ENCODE results near the gene TRAP1. TPM values are rescaled to one million over a fixed set of nuclear protein-coding genes. Genes with fewer than 3 reads are reported as not detected.
A peak's percentile ranks its signal among the peaks of the same experiment; 100 is the strongest.

Gene TRAP1
- total RNA-seq, 1 donor from 2014 or later: 212 TPM

DNA sequence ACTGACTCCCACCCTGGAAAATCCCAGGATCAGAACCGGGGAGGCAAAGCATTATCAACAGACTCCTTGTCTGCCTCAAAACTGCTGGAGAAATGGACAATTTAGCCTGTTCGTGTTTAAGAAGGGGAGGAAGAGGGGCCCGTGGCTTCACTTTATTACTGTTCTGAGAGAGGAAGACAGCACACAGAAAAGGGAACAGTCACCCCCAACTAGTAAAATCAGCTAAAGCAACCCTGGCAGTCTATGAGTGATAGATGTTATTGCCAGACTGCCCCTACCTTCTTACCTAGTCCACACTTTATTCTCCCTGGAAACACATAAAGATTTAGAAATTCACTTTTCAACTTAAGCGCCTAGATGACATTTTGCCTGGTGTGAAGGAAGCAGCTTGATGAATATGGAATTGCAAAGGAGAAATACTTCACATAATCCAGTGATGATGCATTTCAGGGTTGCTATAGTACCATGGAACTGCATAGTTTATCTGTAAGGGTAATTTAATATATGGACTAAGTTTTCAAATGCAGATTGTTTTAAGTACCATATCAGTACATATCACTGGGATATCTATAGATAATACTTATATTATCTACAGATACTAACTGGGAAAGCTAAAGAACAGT, 36.9 kb upstream of the TRAP1 start:
- TF ChIP-seq, protein P1, sequence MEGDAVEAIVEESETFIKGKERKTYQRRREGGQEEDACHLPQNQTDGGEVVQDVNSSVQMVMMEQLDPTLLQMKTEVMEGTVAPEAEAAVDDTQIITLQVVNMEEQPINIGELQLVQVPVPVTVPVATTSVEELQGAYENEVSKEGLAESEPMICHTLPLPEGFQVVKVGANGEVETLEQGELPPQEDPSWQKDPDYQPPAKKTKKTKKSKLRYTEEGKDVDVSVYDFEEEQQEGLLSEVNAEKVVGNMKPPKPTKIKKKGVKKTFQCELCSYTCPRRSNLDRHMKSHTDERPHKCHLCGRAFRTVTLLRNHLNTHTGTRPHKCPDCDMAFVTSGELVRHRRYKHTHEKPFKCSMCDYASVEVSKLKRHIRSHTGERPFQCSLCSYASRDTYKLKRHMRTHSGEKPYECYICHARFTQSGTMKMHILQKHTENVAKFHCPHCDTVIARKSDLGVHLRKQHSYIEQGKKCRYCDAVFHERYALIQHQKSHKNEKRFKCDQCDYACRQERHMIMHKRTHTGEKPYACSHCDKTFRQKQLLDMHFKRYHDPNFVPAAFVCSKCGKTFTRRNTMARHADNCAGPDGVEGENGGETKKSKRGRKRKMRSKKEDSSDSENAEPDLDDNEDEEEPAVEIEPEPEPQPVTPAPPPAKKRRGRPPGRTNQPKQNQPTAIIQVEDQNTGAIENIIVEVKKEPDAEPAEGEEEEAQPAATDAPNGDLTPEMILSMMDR (IDR thresholded peaks at IDR 0.05; ENCODE audit: unreplicated experiment): no peak
- H3K9me3 Mint-ChIP-seq (ENCODE audit: low read depth): no peaks in the 10 kb centered on the region
- H3K27me3 Mint-ChIP-seq: no peaks in the 10 kb centered on the region
- H3K27ac Mint-ChIP-seq: peak overlapping the region; percentile 70
- H3K4me1 Mint-ChIP-seq (ENCODE audit: low read depth): peaks cover 9% of the 10 kb centered on the region
- no peak for DNase-seq (ENCODE audit: low spot score, unreplicated experiment)
- peaks cover 42% of the 10 kb centered on the region for H3K36me3 Mint-ChIP-seq (ENCODE audit: insufficient read depth)
- no peak overlapping the region for H3K4me3 Mint-ChIP-seq (ENCODE audit: low read depth)

DNA sequence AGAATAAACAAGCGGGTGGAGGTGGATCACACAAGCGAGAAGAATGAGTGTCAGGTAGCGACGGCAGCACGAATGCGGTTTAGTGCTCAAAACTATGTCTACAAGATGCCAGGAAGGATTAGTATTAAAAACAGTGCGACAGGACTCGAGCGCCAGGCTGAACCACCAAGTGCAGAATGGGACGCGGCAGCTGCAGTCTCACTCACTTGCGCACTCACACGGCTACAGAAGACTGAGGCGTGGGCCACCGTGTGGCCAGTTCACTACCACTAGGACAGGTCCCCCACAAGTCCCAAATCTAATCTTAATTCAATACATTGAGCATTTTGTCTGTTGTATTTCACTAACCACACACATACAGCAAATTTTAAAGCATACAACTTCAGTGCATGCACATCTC, 35.7 kb upstream of the TRAP1 start:
- H3K27ac Mint-ChIP-seq: peak overlapping the region; percentile 77
- DNase-seq (ENCODE audit: low spot score, unreplicated experiment): no peak
- H3K36me3 Mint-ChIP-seq (ENCODE audit: insufficient read depth): peaks cover 43% of the 10 kb centered on the region
- TF ChIP-seq, protein P1 (IDR thresholded peaks at IDR 0.05; ENCODE audit: unreplicated experiment): no peak
- no peaks in the 10 kb centered on the region for H3K9me3 Mint-ChIP-seq (ENCODE audit: low read depth)
- no peaks in the 10 kb centered on the region for H3K27me3 Mint-ChIP-seq
- H3K4me3 Mint-ChIP-seq (ENCODE audit: low read depth): no peak overlapping the region
- peaks cover 8% of the 10 kb centered on the region for H3K4me1 Mint-ChIP-seq (ENCODE audit: low read depth)

DNA sequence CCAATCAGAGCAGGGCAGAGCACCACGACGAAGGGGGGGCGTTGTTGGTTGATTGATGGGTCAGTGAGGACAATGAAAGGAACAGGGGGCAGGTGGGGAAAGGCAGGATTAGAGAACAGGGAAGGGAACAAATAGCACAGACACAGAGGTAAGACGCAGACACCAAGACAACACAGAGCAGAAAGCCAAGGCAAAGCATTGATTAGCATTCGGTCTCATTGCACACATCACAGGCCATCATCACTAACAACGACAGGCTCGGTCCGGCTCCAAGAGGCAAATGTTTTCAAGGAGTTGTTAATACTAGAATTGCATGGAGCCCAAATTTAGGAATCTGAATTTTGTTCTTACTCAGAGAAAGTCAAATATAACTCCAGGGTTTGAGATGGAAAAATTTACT, 34.6 kb upstream of the TRAP1 start:
- peaks cover 43% of the 10 kb centered on the region for H3K36me3 Mint-ChIP-seq (ENCODE audit: insufficient read depth)
- peaks cover 8% of the 10 kb centered on the region for H3K4me1 Mint-ChIP-seq (ENCODE audit: low read depth)
- H3K27me3 Mint-ChIP-seq: no peaks in the 10 kb centered on the region
- no peak overlapping the region for H3K4me3 Mint-ChIP-seq (ENCODE audit: low read depth)
- H3K9me3 Mint-ChIP-seq (ENCODE audit: low read depth): no peaks in the 10 kb centered on the region
- TF ChIP-seq, protein P1 (IDR thresholded peaks at IDR 0.05; ENCODE audit: unreplicated experiment): no peak
- no peak for DNase-seq (ENCODE audit: low spot score, unreplicated experiment)
- H3K27ac Mint-ChIP-seq: peak overlapping the region; percentile 77

DNA sequence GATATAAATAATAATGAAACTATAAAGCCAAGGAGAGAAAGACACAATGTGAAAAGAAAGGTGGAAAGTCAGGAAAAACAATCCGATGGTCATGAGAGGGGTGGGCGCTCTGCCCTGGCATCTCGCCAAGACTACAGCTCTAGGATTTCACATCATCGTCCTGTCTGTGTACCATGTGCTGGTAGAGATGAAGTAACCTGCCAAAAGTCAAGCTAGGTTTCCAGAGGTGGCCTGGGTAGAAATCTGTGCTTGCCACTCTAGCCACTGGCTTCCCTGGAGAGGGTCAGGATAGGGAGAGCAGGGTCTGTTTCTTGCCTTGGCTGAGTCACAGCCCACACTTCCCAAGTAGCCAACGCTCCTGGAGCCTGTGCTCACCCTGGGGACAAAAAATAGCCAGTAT, 31.0 kb upstream of the TRAP1 start:
- Mint-ChIP-seq H3K4me1 (ENCODE audit: low read depth) (peaks cover 8% of the 10 kb centered on the region), H3K9me3 (ENCODE audit: low read depth) (no peaks in the 10 kb centered on the region), H3K27ac (peak overlapping the region; percentile 56), H3K27me3 (no peaks in the 10 kb centered on the region), H3K4me3 (ENCODE audit: low read depth) (no peak overlapping the region), H3K36me3 (ENCODE audit: insufficient read depth) (peaks cover 45% of the 10 kb centered on the region)
- TF ChIP-seq, protein P1 (IDR thresholded peaks at IDR 0.05; ENCODE audit: unreplicated experiment): no peak
- DNase-seq (ENCODE audit: low spot score, unreplicated experiment): no peak

DNA sequence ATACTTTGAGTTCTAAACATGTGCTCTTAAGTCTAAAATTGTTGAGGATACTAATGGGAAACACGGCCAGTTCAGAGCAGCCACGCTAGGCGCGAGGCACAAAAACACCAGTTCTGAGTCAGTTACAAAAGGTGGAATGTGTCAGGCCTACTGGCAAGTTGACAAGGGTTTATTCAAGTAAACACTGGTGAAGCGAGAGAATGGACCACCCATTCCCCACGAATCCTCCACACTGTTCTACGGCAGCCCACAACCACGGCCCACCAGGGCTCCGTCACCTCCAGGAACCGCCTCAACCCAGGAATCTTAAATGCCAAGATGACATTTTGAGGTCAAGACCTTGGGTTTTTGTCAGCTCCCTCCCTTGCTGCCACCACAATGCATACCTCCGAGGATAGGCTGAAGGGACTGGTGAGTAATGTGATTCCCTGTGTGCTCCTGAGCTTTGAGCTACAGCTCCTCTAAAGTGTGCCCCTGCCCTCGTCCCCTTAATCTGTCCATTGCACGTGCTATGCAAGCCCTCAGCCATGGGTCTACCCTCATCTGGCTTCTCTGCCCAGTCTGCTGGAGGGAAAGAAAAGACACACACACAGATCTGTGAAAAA, 28.5 kb upstream of the TRAP1 start:
- Mint-ChIP-seq H3K36me3 (ENCODE audit: insufficient read depth) (peaks cover 40% of the 10 kb centered on the region), H3K27me3 (no peaks in the 10 kb centered on the region), H3K4me3 (ENCODE audit: low read depth) (no peak overlapping the region), H3K4me1 (ENCODE audit: low read depth) (peaks cover 2% of the 10 kb centered on the region), H3K9me3 (ENCODE audit: low read depth) (no peaks in the 10 kb centered on the region), H3K27ac (peak overlapping the region; percentile 73)
- TF ChIP-seq, protein P1 (IDR thresholded peaks at IDR 0.05; ENCODE audit: unreplicated experiment): no peak
- DNase-seq (ENCODE audit: low spot score, unreplicated experiment): no peak
